ENCODE results near the gene RASSF5.

GRCh38 chr1:206512851-206513180 lies 5.5 kb downstream of the RASSF5 start:
- TF ChIP-seq CTCF (IDR thresholded peaks at IDR 0.05) (no peak), POLR2A (IDR thresholded peaks at IDR 0.05; ENCODE audit: low read length) (no peak), FOSL2 (IDR thresholded peaks at IDR 0.05) (no peak), FOSL2 (CRISPR knock-in tag; IDR thresholded peaks at IDR 0.05) (no peak), MAZ (IDR thresholded peaks at IDR 0.05; ENCODE audit: borderline replicate concordance, low read depth, low read length) (no peak), JUNB (IDR thresholded peaks at IDR 0.05) (no peak), JUN (IDR thresholded peaks at IDR 0.05) (no peak), MYC (IDR thresholded peaks at IDR 0.05; ENCODE audit: borderline replicate concordance, low read length) (no peak), KDM1A (IDR thresholded peaks at IDR 0.05; ENCODE audit: low read depth) (no peak), CBX2 (IDR thresholded peaks at IDR 0.05; ENCODE audit: borderline replicate concordance, low read depth) (no peak), REST (IDR thresholded peaks at IDR 0.05) (no peak)
